ENCODE measurements around the gene SLC17A7.

DNA sequence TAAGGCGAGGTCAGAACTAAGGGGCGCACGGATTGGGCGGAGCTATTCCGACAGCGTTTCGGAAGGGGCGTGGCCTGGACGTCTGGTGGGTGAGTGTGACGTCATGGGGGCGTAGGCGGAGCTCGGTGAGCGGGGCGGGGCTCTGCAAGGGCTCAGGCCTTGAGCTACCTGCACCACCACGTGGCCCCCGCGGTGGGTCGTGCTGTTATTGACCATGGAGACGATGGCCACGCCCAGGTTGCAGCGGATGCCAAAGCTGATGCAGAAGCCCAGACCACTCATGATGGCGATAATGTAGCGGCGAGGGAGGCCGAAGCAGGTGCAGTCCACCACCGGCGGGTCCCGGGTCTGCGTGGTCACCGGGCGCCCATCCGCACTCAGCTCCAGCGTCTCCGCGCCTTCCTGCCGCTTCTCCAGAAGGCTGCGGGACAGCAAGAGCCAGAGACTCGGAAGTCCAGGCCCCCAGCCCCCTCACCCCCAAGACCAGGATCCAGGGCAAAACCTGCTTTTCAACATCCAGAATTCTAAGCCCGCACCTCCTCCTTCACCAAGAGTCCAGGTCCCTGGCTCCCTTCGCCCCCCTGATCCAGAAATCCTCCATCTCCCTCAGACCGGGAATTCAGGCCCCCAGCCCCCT is 4.8 kb downstream of the SLC17A7 start:
- TF ChIP-seq, protein P1, sequence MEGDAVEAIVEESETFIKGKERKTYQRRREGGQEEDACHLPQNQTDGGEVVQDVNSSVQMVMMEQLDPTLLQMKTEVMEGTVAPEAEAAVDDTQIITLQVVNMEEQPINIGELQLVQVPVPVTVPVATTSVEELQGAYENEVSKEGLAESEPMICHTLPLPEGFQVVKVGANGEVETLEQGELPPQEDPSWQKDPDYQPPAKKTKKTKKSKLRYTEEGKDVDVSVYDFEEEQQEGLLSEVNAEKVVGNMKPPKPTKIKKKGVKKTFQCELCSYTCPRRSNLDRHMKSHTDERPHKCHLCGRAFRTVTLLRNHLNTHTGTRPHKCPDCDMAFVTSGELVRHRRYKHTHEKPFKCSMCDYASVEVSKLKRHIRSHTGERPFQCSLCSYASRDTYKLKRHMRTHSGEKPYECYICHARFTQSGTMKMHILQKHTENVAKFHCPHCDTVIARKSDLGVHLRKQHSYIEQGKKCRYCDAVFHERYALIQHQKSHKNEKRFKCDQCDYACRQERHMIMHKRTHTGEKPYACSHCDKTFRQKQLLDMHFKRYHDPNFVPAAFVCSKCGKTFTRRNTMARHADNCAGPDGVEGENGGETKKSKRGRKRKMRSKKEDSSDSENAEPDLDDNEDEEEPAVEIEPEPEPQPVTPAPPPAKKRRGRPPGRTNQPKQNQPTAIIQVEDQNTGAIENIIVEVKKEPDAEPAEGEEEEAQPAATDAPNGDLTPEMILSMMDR (IDR thresholded peaks at IDR 0.05): no peak
- TF ChIP-seq POLR2A (IDR thresholded peaks at IDR 0.05) (no peak), POLR2AphosphoS5 (IDR thresholded peaks at IDR 0.05) (no peak)
